H54 (cell line): ENCODE measurements around the gene PPFIA2.

ENCODE experiments used
- DNase-seq: peaks from one replicate; pipeline ENCODE4 v3.0.0; 2011; ENCODE audit warnings: low spot score, mixed read lengths; ENCODE audit not compliant: insufficient read length
- FAIRE-seq: peaks from 3 replicates; lab custom pipeline; 2011; peaks lifted over from hg19 to GRCh38; lab: Jason Lieb, UNC
- POLR2A ChIP-seq: IDR thresholded peaks from 2 replicates; pipeline ENCODE4 v1.6.1; 2011; ENCODE audit warnings: low read depth, mild to moderate bottlenecking, low read length

PPFIA2 gene

DNA sequence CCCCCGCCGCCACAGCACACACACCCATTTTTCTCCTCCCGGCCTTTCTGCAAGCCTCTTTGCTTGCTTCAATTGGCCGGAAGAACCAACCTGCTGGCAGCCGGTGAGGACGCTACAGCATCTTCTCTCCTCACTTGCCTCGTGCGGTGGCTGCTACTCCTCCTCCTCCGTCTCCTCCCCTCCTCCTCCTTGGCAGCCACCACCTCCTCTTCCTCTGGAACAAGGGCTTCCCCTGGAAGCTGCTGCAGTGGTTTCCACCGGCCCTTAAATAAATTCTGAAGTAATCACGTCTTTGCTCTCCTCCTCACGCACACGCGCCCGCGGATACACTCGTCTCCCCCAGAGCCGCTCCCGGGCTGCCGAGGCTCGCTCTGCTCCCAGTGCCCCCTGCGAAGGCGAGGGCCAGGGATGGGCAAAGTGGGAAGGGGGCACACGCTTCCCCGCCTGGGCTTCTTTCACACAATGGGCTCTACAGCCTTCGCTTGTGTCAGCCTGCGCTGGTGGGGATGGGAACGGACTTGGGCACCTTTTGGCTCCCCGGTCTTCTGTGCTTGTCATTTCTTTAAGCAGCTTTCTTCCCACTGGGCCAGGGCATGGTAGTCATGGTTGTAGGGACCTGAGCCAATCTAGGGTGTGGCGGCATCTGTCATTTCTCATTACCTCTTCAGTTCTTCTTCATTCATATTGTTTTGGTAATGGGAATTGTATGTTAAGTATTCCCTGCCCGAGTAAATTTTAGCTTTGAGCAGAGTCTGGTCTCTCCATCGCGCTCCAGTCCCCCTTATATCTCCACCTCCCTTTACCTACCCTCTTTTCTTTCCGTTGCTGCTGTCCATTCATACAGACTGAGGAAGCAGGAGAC, at the start of gene PPFIA2:
TSS of gene PPFIA2 (minus strand) at position 161 of the 862 bp plus-strand sequence.
- no peak for DNase-seq
- no peak for FAIRE-seq
- no peak for TF ChIP-seq POLR2A

DNA sequence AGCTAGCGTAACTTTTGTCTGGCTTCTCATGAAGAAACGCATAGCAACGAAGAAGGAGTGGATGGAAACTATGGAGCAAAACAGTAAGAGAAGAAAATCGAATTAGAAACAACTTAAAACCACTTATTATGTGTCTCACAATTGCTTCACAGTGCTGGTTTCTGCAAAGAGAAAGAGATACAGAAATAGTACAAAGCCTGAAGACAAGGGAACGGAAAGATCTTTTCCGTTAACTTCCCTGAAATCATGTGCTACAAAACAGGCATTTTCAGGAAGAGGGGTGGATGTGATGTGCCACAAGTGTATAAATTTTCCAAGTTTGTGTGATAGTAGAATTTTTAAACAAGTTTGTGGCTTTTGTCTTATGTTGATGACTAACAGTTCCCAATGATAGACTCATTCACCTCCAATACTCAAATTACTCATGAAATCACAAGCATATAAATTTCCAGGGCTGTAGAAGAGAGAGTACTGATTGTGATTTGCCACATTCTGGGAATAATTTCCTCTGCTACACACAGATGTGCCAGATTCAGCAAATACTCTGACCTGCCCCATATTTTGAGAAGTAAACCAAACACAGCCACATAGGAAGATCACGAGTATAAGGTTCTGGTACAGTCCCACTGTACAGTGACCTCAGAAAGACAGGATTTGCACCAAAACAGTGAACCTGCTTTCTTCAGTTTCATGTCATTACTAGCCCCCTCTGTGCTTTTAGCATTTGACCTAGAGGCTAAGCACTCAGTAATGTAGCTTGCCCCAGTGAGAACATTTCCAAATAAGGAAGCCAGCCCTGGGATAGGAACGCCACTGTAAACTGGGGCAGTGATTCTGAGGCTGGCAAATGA, 41.4 kb upstream of the PPFIA2 start:
- no peak for TF ChIP-seq POLR2A
- FAIRE-seq (no peak), DNase-seq (no peak)

DNA sequence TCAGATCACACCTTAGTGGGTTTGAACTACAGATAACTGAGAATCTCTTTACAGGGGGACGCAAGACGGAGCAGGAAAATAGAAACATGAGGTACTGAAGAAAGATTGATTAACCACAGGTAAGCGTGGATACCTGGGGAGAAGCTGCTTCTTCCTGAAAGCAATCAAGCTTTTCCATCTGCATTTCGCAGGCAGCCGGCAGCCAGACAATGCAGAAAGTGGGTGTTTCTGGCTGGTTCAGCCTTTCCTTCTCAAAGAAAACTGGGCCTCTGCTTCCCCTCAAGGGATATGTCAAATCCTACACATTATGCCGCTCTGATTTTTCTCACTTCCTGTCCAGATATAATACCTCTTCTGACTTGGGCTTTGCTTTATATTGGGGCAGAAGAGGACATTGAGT, 39.1 kb upstream of the PPFIA2 start:
- no peak for DNase-seq
- no peak for FAIRE-seq
- TF ChIP-seq POLR2A = no peak

DNA sequence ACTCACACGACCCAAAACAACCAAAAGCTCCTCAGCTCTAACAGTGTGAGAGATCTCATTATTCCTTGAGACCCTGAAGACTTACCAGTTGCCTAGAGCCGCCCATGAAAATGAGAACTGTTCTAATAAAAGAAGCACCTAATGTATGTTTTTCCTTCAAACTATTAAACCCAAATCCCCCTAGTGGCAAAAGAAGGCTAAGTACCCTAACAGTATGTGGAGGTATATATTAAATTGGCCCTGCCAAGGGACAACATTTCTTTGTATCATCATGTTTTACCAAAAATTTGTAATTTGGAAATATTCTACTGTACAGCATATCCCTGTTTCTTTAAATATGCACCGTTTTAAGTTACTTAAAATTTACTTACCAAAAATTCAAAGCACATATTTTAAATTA, 38.0 kb upstream of the PPFIA2 start:
- FAIRE-seq (peak; percentile 43), DNase-seq (no peak)
- no peak for TF ChIP-seq POLR2A

DNA sequence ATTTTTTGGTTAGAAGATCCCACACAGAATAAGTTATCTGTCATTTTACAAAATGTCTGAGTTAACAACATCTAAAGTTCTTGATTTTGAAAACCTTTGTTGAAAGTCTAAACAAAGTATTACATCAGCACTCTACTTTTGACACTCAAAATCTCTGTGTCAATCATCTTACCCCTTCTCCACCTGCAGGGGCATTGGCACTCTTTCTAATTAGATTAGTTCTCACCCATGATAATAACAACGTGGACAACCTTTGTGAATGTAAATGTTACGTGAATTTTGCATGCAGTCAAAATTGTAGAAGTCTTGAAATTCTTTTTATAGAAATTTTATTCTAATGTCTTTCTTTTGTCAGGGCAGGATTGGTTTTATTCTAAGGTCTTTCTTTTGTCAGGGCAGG, 33.5 kb upstream of the PPFIA2 start:
- no peak for TF ChIP-seq POLR2A
- FAIRE-seq = no peak

DNA sequence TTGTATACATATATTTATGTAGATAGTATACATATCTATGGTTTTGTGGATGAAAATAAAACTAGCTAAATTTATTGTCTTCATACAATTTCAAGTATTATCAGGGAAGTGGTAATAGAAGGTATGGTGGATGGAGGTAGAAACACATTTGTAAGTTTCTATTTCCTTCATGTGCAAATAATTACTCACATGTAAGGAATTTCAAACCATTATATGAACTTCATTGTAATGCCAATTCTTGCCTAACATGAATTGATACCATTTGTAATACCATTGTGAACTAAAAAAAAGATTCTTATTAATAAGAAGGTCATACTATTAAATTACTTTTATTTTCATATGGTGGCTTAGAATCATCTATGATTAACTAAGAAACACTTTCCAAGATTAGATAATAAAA, 20.1 kb upstream of the PPFIA2 start:
- TF ChIP-seq POLR2A = no peak
- DNase-seq = no peak
- FAIRE-seq = no peak

More for the DNA sequence above, 33.5 kb upstream of the PPFIA2 start:
- no peak for DNase-seq

DNA sequence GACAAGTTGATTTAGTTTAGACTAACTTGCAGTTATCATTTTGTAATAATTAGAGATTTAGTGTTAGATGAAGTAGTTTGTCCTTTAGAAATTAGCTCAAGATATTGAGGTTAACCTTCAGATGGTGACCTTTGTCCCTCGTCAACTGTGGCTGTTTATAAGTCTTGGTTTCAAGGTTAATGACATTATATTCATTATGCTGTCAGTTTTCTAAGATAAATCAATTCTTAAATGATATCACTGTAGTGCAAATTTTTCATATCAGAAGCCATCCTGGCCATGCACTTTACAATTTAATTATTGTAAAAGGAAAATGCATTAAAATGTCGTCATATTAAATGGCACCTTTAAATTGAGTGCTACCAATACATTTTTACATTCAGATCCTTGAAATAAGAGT, 19.6 kb upstream of the PPFIA2 start:
- no peak for FAIRE-seq
- TF ChIP-seq POLR2A = no peak

DNA sequence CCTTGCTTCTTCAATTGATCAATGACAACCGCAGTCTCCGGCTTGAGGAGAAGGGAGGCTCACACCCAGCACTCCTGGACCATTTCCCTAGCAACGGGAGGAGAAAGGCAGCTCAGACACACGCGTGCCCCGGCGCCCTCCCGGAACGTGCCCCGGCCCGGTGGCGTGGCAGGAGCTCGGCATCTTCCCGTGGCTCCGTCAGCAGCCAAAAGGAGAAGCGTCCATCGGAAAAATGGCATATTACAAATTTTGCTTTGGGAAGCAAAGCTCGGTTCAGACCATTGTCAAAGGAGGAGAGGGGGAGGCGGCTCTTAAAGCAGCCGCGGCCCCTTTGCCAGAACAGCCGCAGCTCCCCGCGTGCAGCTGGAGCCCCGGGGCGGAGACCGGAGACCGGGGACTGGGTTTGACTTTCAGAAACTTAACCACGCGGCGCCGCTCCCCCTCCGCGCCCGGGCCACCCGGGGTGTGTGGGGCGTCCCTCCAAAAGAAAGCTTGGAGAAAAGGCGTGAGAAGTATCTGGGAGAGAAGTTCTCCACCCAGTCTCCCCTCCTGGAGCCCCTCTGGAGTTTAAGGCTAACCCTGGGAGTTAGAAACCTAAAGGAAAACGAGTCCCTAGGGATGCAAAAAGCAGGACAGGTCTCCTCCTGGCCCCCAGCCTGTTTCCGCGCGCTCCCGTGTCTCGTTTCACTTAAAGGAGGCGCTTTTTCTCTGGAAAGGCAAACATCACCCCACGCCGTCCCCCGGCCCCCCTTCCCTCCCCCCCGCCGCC, 545 bp downstream of the PPFIA2 start:
- DNase-seq (peak; percentile 6), FAIRE-seq (no peak)
- TF ChIP-seq POLR2A = no peak

More for the DNA sequence above, 19.6 kb upstream of the PPFIA2 start:
- DNase-seq = no peak

DNA sequence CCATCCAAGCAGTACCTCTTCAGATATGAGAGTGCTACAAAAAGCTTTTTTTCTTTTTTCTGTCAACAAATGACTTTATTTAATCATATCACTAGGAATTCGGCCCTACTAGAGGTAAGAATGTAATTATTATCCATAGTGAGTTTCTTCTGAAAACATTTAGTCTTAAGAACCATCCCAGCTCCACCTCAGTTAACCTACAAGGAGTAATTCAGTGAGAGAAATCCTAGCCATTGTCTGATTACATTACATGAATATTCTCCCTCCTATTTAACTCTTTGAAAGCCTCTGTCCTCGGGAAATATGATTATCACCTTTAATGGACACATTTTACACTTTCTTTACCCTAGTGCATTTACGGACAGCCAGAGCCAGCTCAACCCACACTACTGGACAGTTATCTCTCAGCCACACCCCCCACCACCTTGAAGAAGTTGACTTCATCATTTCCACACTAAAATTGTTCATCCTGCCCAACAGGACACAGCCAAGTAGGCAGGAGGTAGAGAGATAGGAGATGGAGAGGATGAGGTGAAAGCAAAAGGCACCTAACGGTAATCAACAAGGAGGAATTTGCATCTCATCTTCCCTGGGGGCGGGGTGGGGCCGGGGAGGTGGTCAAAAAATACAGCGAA, 1.3 kb downstream of the PPFIA2 start:
- FAIRE-seq (no peak), DNase-seq (no peak)
- TF ChIP-seq POLR2A = no peak

DNA sequence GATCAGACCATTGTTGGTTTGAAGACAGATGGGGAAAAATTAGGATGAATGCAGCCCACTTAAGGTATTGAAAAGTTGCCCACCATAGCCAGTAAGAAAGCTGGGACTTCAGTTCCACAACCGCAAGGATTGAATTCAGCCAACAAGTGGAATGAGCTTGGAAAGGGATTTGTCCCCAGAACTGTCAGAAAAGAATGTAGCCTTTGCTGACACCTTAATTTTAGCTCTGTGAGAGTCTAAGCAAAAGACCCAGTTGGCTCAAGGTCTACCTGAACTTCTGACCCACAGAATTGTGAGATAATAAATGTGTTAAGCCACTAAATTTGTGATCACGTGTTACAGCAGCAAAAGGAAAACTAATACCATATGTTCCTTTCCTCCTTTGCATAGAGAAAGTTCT, 29.4 kb downstream of the PPFIA2 start:
- no peak for DNase-seq
- FAIRE-seq = no peak
- TF ChIP-seq POLR2A = no peak

DNA sequence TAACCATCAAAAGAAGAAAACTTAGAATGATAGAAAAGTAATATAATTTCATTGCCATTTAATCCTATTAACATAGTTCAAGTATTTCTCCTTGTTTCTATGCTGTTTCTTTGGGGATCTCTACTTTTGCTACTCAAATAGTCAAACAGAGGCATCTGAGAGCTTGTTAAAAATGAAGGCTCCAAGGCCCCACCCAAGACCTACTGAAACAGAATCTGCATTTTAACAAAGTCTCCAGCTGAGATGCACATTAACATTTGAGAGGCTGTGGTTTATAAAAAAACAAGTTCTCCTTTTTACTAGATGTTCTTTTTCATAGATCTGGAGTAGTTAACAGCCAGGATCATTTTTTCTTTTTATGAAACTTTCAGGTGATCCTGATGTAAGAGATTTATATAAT, 31.8 kb downstream of the PPFIA2 start:
- DNase-seq (no peak), FAIRE-seq (no peak)
- TF ChIP-seq POLR2A = no peak

DNA sequence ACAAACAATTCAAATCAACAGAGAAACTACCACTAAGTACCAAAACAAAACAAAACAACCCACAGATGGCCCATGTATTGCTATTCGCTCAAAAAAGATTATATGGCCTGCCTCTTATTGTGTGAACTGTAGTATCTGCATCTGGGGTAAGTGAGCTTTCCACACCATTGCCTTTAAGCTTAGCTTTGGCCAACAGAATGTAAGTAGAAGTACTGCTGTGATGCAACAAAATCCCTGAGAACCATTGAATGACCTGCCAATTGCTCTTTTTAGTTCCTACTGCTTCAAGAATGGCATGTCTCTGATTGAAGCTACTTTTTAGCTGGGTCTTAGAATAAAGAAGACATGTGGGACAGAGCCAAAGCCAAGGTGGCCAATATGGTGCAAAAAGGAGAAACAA, 32.5 kb downstream of the PPFIA2 start:
- TF ChIP-seq POLR2A = no peak
- DNase-seq (no peak), FAIRE-seq (no peak)

DNA sequence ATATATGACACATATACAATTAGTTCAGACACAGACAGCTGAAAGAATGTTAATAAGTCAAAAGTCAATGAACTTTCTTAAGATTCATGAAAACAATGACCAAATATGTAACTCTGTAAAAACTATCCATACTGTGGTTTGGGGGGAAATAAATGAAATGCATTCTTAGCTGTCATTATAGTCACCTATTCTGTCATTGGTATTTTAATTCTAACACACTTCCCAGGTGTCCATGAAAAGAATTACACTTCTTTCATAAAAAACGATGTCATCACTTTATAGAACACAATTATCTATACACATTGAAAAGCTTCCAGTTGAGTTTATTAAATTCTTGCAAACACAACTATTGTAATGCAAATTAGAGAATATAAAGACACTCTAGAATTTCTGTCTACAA, 35.8 kb downstream of the PPFIA2 start:
- TF ChIP-seq POLR2A = no peak
- FAIRE-seq (no peak), DNase-seq (no peak)
